Suppressor macrophage treated with lipopolysaccharide for 4 hours (primary cell): ENCODE measurements around the gene ANO5.

Experiments
- DNase-seq: peaks from one replicate; pipeline ENCODE4 v3.0.0-alpha.2; 2020

The ANO5 gene

GRCh38 chr11:22192642-22193347, at the start of gene ANO5:
Gene ANO5 (plus strand): TSS chr11:22193085. CDS start chr11:22193493, 408 bp downstream.
- DNase-seq: peak; percentile 52

DNA sequence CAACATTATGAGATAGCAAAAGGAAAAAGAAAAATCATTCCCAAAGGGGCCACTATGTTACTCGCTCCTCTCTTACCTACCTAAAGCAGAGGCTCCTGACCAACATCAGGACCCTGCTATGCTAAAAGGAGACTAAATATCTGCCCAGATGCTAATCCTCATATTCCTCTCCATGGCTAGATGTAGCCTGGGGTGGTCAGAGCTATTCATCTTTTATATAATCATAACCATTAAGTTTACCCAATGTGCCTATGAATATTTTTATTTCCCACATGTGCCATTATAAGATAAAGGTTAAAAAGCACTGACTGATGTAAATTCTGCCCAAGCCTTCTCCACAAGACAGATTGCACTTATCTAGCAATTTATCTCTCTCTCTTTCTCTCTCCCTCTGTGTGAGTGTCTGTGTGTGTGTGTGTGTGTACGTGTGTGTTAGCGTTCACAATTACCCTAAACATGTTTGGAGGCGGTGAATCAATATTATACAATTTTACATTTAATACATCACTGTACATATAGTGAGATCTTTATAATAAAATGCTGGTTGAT, 41.2 kb upstream of the ANO5 start:
- DNase-seq: no peak

DNA sequence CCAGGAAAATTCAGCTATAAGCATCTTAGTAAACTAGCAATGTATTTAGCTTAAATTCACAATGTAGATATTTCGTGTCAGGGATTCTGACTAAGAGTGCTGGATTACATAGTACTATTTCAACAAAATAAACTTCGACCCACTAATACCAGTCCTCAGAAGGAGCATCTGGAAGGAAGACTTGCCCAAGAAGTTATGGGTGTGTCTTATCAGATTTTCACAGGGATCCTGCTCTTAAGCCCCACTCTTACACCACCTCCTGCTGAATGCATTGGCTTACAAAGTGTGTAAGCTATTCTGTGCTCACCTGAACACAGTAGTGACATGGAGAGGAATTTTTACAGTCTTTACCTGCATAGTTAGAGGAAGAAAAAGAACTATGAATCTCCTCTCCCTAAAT, 35.4 kb upstream of the ANO5 start:
- no peak for DNase-seq

GRCh38 chr11:22161489-22161888, 31.4 kb upstream of the ANO5 start:
- DNase-seq: no peak

- no peak for DNase-seq
Measured at GRCh38 chr11:22162756-22163155, 30.1 kb upstream of the ANO5 start.

DNA sequence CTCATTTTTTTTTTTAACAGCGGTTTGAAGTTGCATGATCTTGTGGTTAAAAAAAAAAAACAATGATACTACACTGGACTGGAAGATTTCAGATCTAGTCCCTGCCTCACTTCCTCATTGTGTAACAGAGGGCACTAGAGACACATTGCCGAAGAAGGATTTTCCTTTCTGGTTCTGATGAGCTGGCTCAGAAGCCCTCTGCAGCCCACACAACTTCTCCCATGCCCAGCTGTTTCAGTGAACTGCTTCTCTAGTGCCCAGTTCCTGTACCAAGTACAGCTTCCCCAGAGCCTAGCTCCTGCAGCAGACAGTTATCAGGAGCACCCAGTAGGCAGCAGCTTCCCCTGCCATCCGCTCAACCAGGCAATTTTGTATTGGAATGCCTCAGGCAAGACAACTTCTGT, 29.5 kb upstream of the ANO5 start:
- DNase-seq: peak; percentile 95

- no peak for DNase-seq
Measured at GRCh38 chr11:22165087-22165486, 27.8 kb upstream of the ANO5 start.

DNA sequence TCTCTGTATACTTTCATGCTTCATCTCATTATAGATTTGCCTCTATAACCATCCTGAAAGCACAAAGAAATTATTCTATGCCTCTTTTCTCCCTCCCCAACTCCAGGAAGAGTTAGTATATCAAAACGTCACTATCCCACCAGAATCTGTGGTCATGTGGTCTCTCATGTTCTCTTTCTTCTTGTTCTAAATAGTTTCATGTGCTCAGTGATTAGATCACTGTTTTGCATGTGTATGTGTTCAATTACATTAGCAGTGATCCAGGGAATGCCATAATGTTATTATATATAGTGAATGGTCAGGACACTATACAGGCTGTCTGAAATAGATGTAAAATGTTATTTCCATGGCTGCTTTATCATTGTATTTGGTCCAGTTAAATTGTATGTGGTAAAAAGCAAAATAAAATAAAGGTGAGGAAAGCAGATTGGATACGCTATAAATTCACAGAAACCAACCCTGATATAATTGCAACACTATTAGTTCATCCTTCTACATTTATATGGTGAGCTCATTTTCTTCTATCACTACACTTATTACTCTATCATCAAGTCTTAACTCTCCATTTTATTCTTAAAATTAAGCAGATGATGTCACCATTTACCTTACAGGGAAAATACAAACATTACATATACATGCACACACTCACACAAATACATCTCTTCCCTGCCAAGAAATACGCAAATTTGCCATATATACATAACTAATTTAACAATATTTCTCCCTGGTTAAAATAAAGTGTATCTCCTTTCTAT, 26.9 kb upstream of the ANO5 start:
- DNase-seq: no peak

GRCh38 chr11:22169833-22170232, 23.1 kb upstream of the ANO5 start:
- DNase-seq: peak; percentile 27

DNA sequence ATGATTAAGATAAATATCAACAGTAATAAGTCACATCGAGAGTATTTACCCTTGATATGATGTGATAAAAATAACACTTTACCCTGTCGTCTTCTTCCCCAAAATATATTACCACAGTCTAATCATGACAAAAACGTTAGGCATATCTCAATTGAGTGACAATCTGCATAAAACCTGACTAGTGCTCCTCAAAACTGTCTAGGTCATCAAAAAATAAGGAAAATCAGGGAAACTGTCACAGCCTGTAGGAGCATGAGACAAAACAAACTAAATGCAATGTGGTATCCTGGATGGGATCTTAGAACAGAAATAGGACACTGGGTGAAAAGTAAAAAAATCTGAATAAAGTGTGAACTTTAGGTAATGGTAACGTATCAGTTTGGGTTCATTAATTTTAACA, 19.4 kb upstream of the ANO5 start:
- no peak for DNase-seq

GRCh38 chr11:22177186-22177585, 15.7 kb upstream of the ANO5 start:
- DNase-seq: no peak

DNA sequence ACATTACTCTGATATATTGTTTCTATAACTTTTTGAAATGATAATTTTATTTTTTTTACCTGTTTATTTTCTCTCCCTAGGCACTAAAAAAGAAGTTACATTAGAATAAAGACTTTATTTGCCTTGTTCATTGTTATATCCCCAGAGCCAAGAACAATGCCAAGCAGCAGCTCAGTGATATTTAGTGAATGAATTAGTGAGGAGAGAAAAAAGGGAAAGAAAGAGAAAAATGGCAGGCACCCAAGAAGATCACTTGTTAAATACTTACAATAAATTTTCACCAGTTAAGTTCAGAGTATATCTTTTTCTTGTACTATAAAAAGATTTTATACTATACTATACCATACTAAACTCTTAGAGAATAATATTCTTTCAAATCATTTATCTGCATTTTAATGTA, 13.3 kb upstream of the ANO5 start:
- DNase-seq: no peak

DNA sequence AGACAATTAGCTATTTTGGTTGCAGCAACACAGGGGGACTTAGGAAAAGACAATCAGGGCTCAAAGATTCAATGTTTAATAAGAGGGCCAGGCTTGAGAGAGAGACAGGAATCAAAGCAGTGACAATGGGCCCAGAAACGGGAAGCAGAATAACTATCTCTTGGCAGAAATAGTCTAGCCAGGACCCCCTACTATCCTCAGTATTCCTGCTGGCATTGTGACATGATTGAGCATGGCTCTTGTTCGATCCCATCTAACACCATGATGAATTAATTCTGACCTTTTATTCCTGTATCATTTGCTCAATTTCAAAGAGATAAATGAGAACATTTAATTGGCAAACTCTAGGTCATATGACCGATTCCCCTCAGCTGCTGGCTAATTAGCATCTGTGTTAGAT, 12.8 kb upstream of the ANO5 start:
- no peak for DNase-seq

- no peak for DNase-seq
Measured at GRCh38 chr11:22189660-22190059, 3.2 kb upstream of the ANO5 start.

DNA sequence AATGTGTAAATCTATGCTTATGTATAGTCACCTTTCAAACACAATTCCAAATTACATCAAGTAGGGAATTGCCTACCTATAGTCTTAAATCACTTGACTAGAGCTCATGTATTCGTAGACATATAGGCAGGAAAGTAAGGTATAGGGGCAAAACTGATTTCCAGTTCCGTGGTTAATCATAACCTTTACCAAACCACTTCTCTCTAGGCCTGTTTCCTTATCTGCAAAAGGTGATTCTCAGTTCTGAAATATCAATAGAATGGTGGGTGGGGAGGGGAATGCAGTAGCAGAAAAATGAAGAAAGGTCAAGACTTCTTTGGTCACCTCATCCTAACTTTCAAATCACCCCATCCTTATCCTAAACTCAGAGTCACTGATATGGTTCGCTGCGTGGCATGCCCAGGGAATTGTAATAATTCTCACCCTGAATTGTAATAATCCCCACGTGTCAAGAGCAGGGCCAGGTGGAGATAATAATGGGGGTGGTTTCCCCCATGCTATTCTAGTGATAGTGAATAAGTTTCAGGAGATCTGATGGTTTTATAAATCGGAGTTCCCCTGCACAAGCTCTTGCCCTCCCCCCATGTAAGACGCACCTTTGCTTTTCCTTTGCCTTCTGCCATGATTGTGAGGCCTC, 1.9 kb upstream of the ANO5 start:
- DNase-seq: no peak

DNA sequence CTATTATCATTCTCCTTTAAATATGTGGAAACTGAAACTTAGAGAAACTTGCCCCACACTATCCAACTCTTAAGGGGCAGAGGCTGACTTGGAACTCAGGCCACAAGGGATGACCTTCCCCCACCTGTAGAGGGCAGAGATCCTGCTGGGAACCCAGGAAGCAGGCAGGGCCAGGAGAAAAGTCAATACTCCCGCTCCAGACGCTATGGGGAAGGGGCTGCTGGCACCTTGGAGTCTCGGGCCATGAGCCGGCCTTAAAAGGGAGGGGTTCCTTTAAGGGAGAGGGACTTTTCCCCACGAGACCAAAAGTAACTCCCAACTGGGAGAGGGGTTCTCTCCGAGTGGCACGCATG, 620 bp upstream of the ANO5 start:
- DNase-seq: peak; percentile 19

GRCh38 chr11:22193348-22194051, 615 bp downstream of the ANO5 start:
- DNase-seq: peak; percentile 14

DNA sequence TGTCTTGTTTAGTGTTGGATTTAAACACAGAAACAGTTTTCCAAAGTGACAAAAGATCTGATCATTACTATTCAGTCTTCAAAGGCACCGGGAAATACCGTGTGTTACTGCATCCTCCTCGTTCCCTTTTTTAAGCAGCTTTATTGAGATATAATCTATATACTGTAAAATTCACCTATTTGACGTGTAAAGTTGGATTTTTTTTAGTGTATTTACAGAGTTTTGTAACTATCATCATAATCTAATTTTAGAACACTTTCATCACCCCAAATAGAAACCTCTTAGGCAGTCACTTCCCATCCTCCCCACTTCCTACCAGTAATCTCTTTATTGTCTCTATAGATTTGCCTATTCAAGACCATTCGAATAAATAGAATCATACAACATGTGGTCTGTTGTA, 1.4 kb downstream of the ANO5 start:
- DNase-seq: peak; percentile 28

DNA sequence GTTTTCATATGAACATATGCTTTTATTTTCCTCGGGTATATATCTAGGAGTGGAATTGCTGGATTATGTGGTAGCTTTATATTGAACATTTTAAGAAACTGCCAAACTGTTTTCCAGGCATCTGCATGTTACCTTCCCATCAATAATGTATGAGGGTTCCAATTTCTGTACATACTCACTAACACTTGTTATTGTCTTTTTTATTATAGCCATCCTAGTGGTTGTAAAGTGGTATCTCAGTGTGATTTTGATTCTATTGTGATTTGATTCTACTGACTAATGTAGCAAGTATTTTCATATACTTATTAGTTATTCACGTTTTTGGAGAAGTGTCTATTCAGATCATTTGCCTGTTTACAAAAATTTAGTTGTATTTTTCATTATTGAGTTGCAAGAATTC, 2.0 kb downstream of the ANO5 start:
- no peak for DNase-seq

DNA sequence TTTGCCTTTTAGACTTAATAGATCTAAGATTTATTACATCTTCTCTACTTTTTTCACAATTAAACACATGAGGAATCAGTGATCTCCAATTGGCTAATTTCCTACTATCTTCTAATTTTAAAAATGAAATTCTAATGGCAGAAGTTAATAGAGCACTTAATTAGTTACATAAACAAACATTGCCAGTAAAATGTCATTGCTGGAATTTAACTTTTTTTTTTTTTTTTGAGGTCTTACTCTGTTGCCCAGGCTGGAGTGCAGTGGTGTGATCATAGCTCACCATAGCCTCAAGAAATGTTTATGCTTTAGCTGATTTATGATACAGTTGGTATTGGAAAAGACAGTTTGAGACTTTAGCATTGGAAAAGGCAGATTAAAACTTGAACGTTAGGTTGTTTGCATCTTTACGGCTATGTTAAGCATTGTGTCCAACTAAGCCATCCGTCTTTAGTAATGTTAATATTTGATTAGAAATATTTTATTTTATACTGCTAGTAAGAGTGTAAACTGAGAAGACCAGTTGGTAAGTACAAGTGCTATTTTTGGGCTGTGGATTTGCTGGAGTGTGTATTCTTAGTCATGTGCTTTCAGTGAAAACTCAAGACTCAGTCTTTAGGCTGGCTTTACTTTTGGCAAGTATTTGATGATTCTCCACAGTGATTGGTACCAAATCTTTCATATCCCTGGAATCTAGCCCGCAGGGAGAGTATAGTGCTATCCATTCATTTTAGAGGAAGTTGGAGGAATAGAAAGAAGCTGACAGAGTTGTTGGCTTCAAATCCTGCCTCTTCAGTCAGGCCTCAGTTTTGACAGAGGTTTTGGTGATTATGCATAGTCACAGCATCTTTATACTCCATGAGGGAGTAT, 4.5 kb downstream of the ANO5 start:
- no peak for DNase-seq

DNA sequence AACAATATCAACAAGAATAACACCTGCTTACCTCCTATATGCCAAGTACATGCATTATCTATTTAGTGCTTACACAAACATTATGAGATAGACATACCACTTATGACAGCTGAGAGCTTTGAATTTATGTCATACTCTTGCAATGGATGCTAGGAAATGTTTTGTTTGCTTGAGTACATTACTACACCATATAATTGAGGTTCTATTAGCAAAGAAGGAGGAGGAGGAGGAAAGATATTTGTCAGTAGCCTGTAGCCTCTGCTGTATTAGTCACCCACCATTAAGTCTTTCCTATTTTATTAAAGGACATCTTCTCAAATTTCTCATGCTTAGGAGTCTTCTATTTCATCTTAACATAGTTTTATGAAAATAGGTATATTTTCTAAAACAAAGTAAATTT, 6.4 kb downstream of the ANO5 start:
- no peak for DNase-seq

DNA sequence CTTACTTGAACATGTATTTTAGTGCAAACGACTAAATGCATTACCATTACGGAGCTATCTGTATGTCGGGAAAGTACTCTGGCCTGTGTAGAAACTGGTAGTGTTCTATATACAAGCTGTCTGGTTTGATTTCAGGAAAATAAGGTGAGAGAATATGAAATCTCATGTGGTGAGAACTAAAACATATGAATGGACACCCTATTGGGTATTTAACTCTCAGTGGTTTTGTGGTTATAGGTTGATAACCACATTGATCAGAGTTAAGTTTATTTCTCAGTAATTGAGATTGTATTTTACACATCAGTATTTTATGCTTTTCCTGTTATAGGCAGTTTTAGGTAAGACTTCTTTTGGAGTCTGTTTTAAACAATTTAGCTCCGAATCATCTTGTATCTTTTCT, 10.4 kb downstream of the ANO5 start:
- DNase-seq: no peak
